Heart right ventricle (tissue), 16 donors: ENCODE measurements around the gene ARMC12. TPM values are rescaled to one million over a fixed set of nuclear protein-coding genes. Genes with fewer than 3 reads are reported as not detected.

Source experiments
- ATAC-seq, 8 donors: fragments of 200-7000 bp; cut with Tn5 transposase; one replicate each; pipeline ENCODE4 v1.9.1; 2020; ENCODE audit warnings: mild to moderate bottlenecking in 8 of 8, moderate library complexity in 8 of 8, moderate number of reproducible peaks in 1 of 8
- DNase-seq, 2 donors: peaks; one replicate each; pipeline ENCODE4 v3.0.0-alpha.2; 2020
- H3K27ac ChIP-seq, 10 donors: fragments of 200-600 bp; sonication (generic) in 2 of 10; one replicate each; pipeline versions ENCODE4 v1.5.0 to v1.8.0; 2020 to 2022; ENCODE audit warnings: mild to moderate bottlenecking in 3 of 10
- H3K27me3 ChIP-seq, 7 donors: fragments of 200-600 bp; one replicate each; pipeline ENCODE4 v1.8.0; 2021 to 2022; ENCODE audit warnings: mild to moderate bottlenecking in 2 of 7
- H3K36me3 ChIP-seq, 9 donors: fragments of 200-600 bp; sonication (generic) in 1 of 9; one replicate each; pipeline versions ENCODE4 v1.5.0 to v1.8.0; 2020 to 2022; ENCODE audit warnings: mild to moderate bottlenecking in 2 of 9
- H3K4me1 ChIP-seq, 9 donors: fragments of 200-600 bp; sonication (generic) in 1 of 9; one replicate each; pipeline versions ENCODE4 v1.5.0 to v1.8.0; 2020 to 2022; ENCODE audit warnings: mild to moderate bottlenecking in 4 of 9
- H3K4me3 ChIP-seq, 10 donors: fragments of 200-600 bp; sonication (generic) in 2 of 10; one replicate each; pipeline versions ENCODE4 v1.5.0 to v1.8.0; 2020 to 2022; ENCODE audit warnings: mild to moderate bottlenecking in 7 of 10, moderate library complexity in 2 of 10
- H3K9me3 ChIP-seq, 11 donors: fragments of 200-600 bp in 10 of 11; sonication (generic) in 2 of 11; one replicate each; pipeline versions ENCODE4 v1.5.0 to v1.8.0; 2013 to 2022; ENCODE audit warnings: mild to moderate bottlenecking in 2 of 11, control low read depth in 1 of 11, moderate library complexity in 1 of 11
- WGBS, 2 donors: extraction: QIAGEN DNeasy Blood & Tissue Kit; methylation state at CpG; one replicate each; pipeline ENCODE4 v1.1.7; 2013; ENCODE audit warnings: inconsistent platforms in 1 of 2; 5-methylcytosine and 5-hydroxymethylcytosine counted together
- intact Hi-C, 10 donors: fragments of 100-400 bp; cut with DNase I; formaldehyde crosslinking; loops; one replicate each; pipeline versions ENCODE4 v1.11.1 to v1.14.2; 2022
- polyA plus RNA-seq, 2 donors: library from polyadenylated mRNA; stranded (reverse); fragments of 200-250 nt; gene quantifications; one replicate each; pipeline ENCODE4 v1.2.3, GENCODE V29; 2013
- total RNA-seq, 10 donors: library from RNA; stranded (reverse); fragmentation: NEBNext Ultra II Directional in 3 of 10; extraction: Animal tissue kit (Norgen Biotek cat#: 25700) in 3 of 10; gene quantifications; one replicate each; pipeline versions ENCODE4 v1.2.1 to v1.2.4, GENCODE V29; 2021 to 2023
- TF ChIP-seq, protein P1 (sequence below), 9 donors: fragments of 200-600 bp; sonication (generic) in 2 of 9; IDR thresholded peaks; one replicate each; pipeline versions ENCODE4 v1.5.0 to v1.8.0; 2021 to 2022; ENCODE audit warnings: antibody characterized with exemption in 9 of 9, mild to moderate bottlenecking in 5 of 9, moderate library complexity in 1 of 9
- donor health status: Arrhythmogenic right ventricular cardiomyopathy.
- donor health status: ischemic (EF 13 %, LVEDD 7.1; RV severe dilation, severe dysfunction).
- donor health status: healthy with polysubstance abuse.
- donor health status: DM: no; HTN: yes; CAD: no.
- donor health status: DM: no; HTN: no; CAD: no.
- donor health status: ischemic (EF 25% LVEDD 6.9; RV normal size, moderate dysfunction).
- donor health status: ischemic (EF 25% LVEDD 5.7; RV mildly dilated, moderate dysfunction).
- donor health status: healthy.
- donor health status: DM: yes; HTN: yes; CAD: no.
- donor health status: Ischemic cardiomyopathy.
- donor health status: ischemic (EF 35%, LVEDD 5.7; RV mildly dilated, moderate dysfunction).
- donor health status: nonischemic (EF 11% LVEDD 7.7; RV severe dilation, severe dysfunction).
- donor health status: DM: yes; HTN: yes; CAD: no.
- donor health status: PGD.
- donor health status: ischemic (EF 29% LVEDD 5.4; RV normal size, mild dysfunction).
- donor health status: nonischemic (EF 23%, LVEDD 6.1; RV moderate dilation, normal function).

ARMC12 gene
- total and polyA plus RNA-seq, 12 donors, result 0.16 to 0.95 (median 0.24) TPM; not detected in 6

DNA sequence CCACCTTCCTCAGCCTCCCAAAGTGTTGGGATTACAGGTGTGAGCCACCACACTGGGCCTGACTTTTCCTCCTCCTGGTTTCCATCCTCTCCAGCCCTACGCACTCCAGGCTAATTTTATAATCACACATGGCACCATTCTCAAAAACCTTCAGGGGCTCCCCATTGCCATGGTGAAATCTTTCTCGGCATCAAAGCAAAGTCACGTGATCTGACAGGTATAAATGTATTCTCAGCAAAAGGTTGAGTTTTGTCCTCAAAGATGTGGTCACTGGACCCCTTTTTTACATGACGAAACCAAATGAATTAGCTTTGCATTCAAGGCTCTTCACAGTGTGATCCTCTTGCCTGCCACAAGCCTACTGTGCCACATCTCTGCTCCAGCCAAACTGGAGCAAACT, 15.5 kb downstream of the ARMC12 start:
- intact Hi-C loops, result loop anchor here in 2 of 10 donors (5.0 to 10.0 kb wide), 2 partner anchors 342 to 345 kb away; no protein-coding TSS in a partner anchor

GRCh38 chr6:35754452-35755277, 17.8 kb downstream of the ARMC12 start:
- no peaks in the 10 kb centered on the region for H3K9me3 ChIP-seq
- no peaks in the 10 kb centered on the region for H3K4me1 ChIP-seq
- TF ChIP-seq, protein P1, sequence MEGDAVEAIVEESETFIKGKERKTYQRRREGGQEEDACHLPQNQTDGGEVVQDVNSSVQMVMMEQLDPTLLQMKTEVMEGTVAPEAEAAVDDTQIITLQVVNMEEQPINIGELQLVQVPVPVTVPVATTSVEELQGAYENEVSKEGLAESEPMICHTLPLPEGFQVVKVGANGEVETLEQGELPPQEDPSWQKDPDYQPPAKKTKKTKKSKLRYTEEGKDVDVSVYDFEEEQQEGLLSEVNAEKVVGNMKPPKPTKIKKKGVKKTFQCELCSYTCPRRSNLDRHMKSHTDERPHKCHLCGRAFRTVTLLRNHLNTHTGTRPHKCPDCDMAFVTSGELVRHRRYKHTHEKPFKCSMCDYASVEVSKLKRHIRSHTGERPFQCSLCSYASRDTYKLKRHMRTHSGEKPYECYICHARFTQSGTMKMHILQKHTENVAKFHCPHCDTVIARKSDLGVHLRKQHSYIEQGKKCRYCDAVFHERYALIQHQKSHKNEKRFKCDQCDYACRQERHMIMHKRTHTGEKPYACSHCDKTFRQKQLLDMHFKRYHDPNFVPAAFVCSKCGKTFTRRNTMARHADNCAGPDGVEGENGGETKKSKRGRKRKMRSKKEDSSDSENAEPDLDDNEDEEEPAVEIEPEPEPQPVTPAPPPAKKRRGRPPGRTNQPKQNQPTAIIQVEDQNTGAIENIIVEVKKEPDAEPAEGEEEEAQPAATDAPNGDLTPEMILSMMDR (IDR thresholded peaks at IDR 0.05), result peak in 2 of 9 donors; percentile 21 to 27
- H3K27ac ChIP-seq, result no peak overlapping the region
- H3K27me3 ChIP-seq, result peaks cover 0 to 15% (median 0%) of the 10 kb centered on the region in 7 donors
- H3K36me3 ChIP-seq, result no peaks in the 10 kb centered on the region
- intact Hi-C loops, result loop anchor here in 3 of 10 donors (5.0 to 10.0 kb wide), 3 partner anchors 232 to 343 kb away; no protein-coding TSS in a partner anchor
- 80 to 85% methylated on average over 6 of the region's 6 CpGs for WGBS, 2 donors
- DNase-seq (no peak), ATAC-seq (peak in 4 of 8 donors; percentile 52 to 77 (median 68))
- H3K4me3 ChIP-seq, result no peak overlapping the region

More for the DNA sequence above, 15.5 kb downstream of the ARMC12 start:
- TF ChIP-seq, protein P1 (IDR thresholded peaks at IDR 0.05), result no peak
- peaks cover 0 to 4% (median 0%) of the 10 kb centered on the region in 7 donors for H3K27me3 ChIP-seq
- DNase-seq (no peak), ATAC-seq (no peak)
- H3K36me3 ChIP-seq, result no peaks in the 10 kb centered on the region
- 88 to 90% methylated on average over 4 of the region's 4 CpGs for WGBS, 2 donors
- H3K4me1 ChIP-seq, result no peaks in the 10 kb centered on the region
- H3K9me3 ChIP-seq, result peaks cover 0 to 11% (median 0%) of the 10 kb centered on the region in 11 donors
- H3K27ac ChIP-seq, result no peak overlapping the region
- H3K4me3 ChIP-seq, result no peak overlapping the region

- intact Hi-C loops, result loop anchor here in 2 of 10 donors (5.0 to 10.0 kb wide), 2 partner anchors 233 to 339 kb away; no protein-coding TSS in a partner anchor
- Histone ChIP-seq H3K4me3 (no peak overlapping the region), H3K36me3 (no peaks in the 10 kb centered on the region), H3K4me1 (no peaks in the 10 kb centered on the region), H3K9me3 (no peaks in the 10 kb centered on the region), H3K27me3 (peaks cover 0 to 22% (median 6%) of the 10 kb centered on the region in 7 donors), H3K27ac (no peak overlapping the region)
- TF ChIP-seq, protein P1 (IDR thresholded peaks at IDR 0.05), result no peak
- ATAC-seq (no peak), DNase-seq (no peak)
- WGBS, 2 donors, result 25 to 43% methylated on average over 3 of the region's 3 CpGs
Measured at GRCh38 chr6:35755278-35755924, 18.6 kb downstream of the ARMC12 start.

GRCh38 chr6:35757456-35758123, 20.8 kb downstream of the ARMC12 start:
- Histone ChIP-seq H3K4me3 (no peak overlapping the region), H3K4me1 (no peaks in the 10 kb centered on the region), H3K36me3 (no peaks in the 10 kb centered on the region), H3K27me3 (peaks cover 0 to 43% (median 28%) of the 10 kb centered on the region in 7 donors), H3K9me3 (no peaks in the 10 kb centered on the region), H3K27ac (no peak overlapping the region)
- 40 to 44% methylated on average over 10 of the region's 10 CpGs for WGBS, 2 donors
- intact Hi-C loops, result loop anchor here in 2 of 10 donors (5.0 to 10.0 kb wide), 2 partner anchors 235 to 337 kb away; no protein-coding TSS in a partner anchor
- TF ChIP-seq, protein P1 (IDR thresholded peaks at IDR 0.05), result peak in 6 of 9 donors; percentile 23 to 41 (median 32)
- DNase-seq (no peak), ATAC-seq (no peak)
